ENCODE results near the gene USP37. TPM values are rescaled to one million over a fixed set of nuclear protein-coding genes. Genes with fewer than 3 reads are reported as not detected.

Gene USP37
- total and polyA plus RNA-seq, 2 of the 13 experiments (the other 11 are each of a cell fraction or from before 2014, with no cell fraction given) = 6.5 to 30.6 TPM

- TF ChIP-seq ZNF629 (CRISPR knock-in tag; conservative IDR thresholded peaks at IDR 0.05) (peak; percentile 64), FLYWCH1 (CRISPR knock-in tag; IDR thresholded peaks at IDR 0.05) (0 out of 2 replicates have a peak, but pooled peaks have one; percentile 20), MBNL3 (CRISPR knock-in tag; conservative IDR thresholded peaks at IDR 0.05) (no peak), HNF1B (CRISPR knock-in tag; IDR thresholded peaks at IDR 0.05) (0 out of 2 replicates have a peak, but pooled peaks have one; percentile 57), ZNF770 (CRISPR knock-in tag; IDR thresholded peaks at IDR 0.05) (peak; percentile 77), JUNB (CRISPR knock-in tag; IDR thresholded peaks at IDR 0.05; ENCODE audit: borderline replicate concordance) (no peak), SP2 (CRISPR knock-in tag; IDR thresholded peaks at IDR 0.05) (no peak), ZNF747 (CRISPR knock-in tag; IDR thresholded peaks at IDR 0.05; ENCODE audit: borderline replicate concordance) (peak; percentile 79; the same call in 1 of the 2 replicates), PITX1 (CRISPR knock-in tag; IDR thresholded peaks at IDR 0.05) (peak; percentile 64), KDM2A (CRISPR knock-in tag; IDR thresholded peaks at IDR 0.05; ENCODE audit: borderline replicate concordance, low read depth) (peak; percentile 87; the same call in 1 of the 2 replicates), ZSCAN9 (CRISPR knock-in tag; IDR thresholded peaks at IDR 0.05; ENCODE audit: borderline replicate concordance) (peak; percentile 66), ZC3H13 (CRISPR knock-in tag; IDR thresholded peaks at IDR 0.05) (peak; percentile 8; the same call in 1 of the 2 replicates), SKIL (CRISPR knock-in tag; IDR thresholded peaks at IDR 0.05; ENCODE audit: borderline replicate concordance) (peak; percentile 79; the same call in 1 of the 2 replicates), PPARG (CRISPR knock-in tag; conservative IDR thresholded peaks at IDR 0.05) (peak; percentile 76), FIP1L1 (IDR thresholded peaks at IDR 0.05; ENCODE audit: borderline replicate concordance, insufficient read depth, low read depth, low read length) (no peak), GTF2F1 (IDR thresholded peaks at IDR 0.05; ENCODE audit: low read length) (no peak), ZNF24 (IDR thresholded peaks at IDR 0.05) (no peak), SCMH1 (CRISPR knock-in tag; IDR thresholded peaks at IDR 0.05; ENCODE audit: borderline replicate concordance) (no peak), ZNF850 (CRISPR knock-in tag; conservative IDR thresholded peaks at IDR 0.05) (no peak; the same call in 1 of the 2 replicates)
These were observed 166.9 kb downstream of the USP37 start (continued) for GRCh38 chr2:218400930-218401881.

Data from HepG2 (cell line).